Ecto neural progenitor cell (in vitro differentiated cells): ENCODE results near the gene INAFM2.

ENCODE experiments used
- DNase-seq: peaks from one replicate; pipeline ENCODE4 v3.0.0-alpha.2; 2018; ENCODE audit warnings: low spot score

The INAFM2 gene

GRCh38 chr15:40344631-40345120 is 21.2 kb downstream of the INAFM2 start:
- no peak for DNase-seq

- DNase-seq = no peak
Measured at GRCh38 chr15:40345225-40345866, 21.9 kb downstream of the INAFM2 start.

GRCh38 chr15:40345867-40346578 is 22.5 kb downstream of the INAFM2 start:
- DNase-seq = no peak

GRCh38 chr15:40346579-40347558 is 23.4 kb downstream of the INAFM2 start:
- no peak for DNase-seq

- DNase-seq = no peak
Measured at GRCh38 chr15:40347559-40348473, 24.3 kb downstream of the INAFM2 start.

- no peak for DNase-seq
Measured at GRCh38 chr15:40348474-40348870, 25.0 kb downstream of the INAFM2 start.

GRCh38 chr15:40349163-40349562 is 25.7 kb downstream of the INAFM2 start:
- DNase-seq = no peak

- no peak for DNase-seq
Measured at GRCh38 chr15:40352281-40352901, 28.9 kb downstream of the INAFM2 start.

- DNase-seq = no peak
Measured at GRCh38 chr15:40353697-40354096, 30.2 kb downstream of the INAFM2 start.

GRCh38 chr15:40354408-40355171 is 31.1 kb downstream of the INAFM2 start:
- no peak for DNase-seq

GRCh38 chr15:40355976-40356585 is 32.6 kb downstream of the INAFM2 start:
- no peak for DNase-seq

GRCh38 chr15:40357246-40357645 is 33.8 kb downstream of the INAFM2 start:
- peak; percentile 44 for DNase-seq

GRCh38 chr15:40357723-40358470 is 34.4 kb downstream of the INAFM2 start, which contains the start of gene DISP2:
Gene DISP2, plus strand, starts transcription at chr15:40358219. Its CDS starts 103 bp downstream, at chr15:40358322.
- DNase-seq = peak; percentile 97

- no peak for DNase-seq
Measured at GRCh38 chr15:40358471-40359353, 35.2 kb downstream of the INAFM2 start.

- no peak for DNase-seq
Measured at GRCh38 chr15:40360015-40360414, 36.5 kb downstream of the INAFM2 start.

GRCh38 chr15:40361640-40362039 is 38.1 kb downstream of the INAFM2 start:
- no peak for DNase-seq

GRCh38 chr15:40363611-40364010 is 40.1 kb downstream of the INAFM2 start:
- DNase-seq = no peak

- DNase-seq = no peak
Measured at GRCh38 chr15:40364251-40364650, 40.8 kb downstream of the INAFM2 start.
